H9 (cell line): Measurements from ENCODE around the gene FNDC1. TPM values are rescaled to one million over a fixed set of nuclear protein-coding genes. Genes with fewer than 3 reads are reported as not detected.

Source experiments
- DNase-seq: peaks from one replicate; pipeline ENCODE4 v3.0.0-alpha.2; 2017
- H2AFZ ChIP-seq: one replicate; pipeline ENCODE4 v1.6.1; 2013; ENCODE audit warnings: mild to moderate bottlenecking, low read length, control low read depth, moderate library complexity
- H2AK5ac ChIP-seq: 2 replicates; pipeline ENCODE4 v1.6.1; 2013; ENCODE audit warnings: low read length, control low read depth, mixed read lengths; ENCODE audit not compliant: insufficient read length
- H2BK120ac ChIP-seq: one replicate; pipeline ENCODE4 v1.6.1; 2013; ENCODE audit warnings: low read depth, mild to moderate bottlenecking, low read length, control low read depth, inconsistent platforms; ENCODE audit not compliant: poor library complexity, severe bottlenecking
- H2BK12ac ChIP-seq: 2 replicates; pipeline ENCODE4 v1.6.1; 2013; ENCODE audit warnings: low read length, control low read depth, mixed read lengths, low read depth; ENCODE audit not compliant: insufficient read length
- H2BK15ac ChIP-seq: 2 replicates; pipeline ENCODE4 v1.6.1; 2013; ENCODE audit warnings: low read depth, low read length, control low read depth
- H2BK20ac ChIP-seq: one replicate; pipeline ENCODE4 v1.6.1; 2013; ENCODE audit warnings: low read depth, mild to moderate bottlenecking, low read length, control low read depth, inconsistent platforms; ENCODE audit not compliant: poor library complexity, severe bottlenecking
- H2BK5ac ChIP-seq: 2 replicates; pipeline ENCODE4 v1.6.1; 2013; ENCODE audit warnings: low read length, control low read depth, mixed read lengths; ENCODE audit not compliant: insufficient read length
- H3K14ac ChIP-seq: 2 replicates; pipeline ENCODE4 v1.6.1; 2013; ENCODE audit warnings: low read length, control low read depth; ENCODE audit not compliant: insufficient read depth
- H3K18ac ChIP-seq: 2 replicates; pipeline ENCODE4 v1.6.1; 2013; ENCODE audit warnings: low read depth, mild to moderate bottlenecking, mixed read lengths, low read length, control low read depth; ENCODE audit not compliant: insufficient read length
- H3K23ac ChIP-seq: 2 replicates; pipeline ENCODE4 v1.6.1; 2013; ENCODE audit warnings: low read length, control low read depth, mixed read lengths, low read depth; ENCODE audit not compliant: insufficient read length
- H3K23me2 ChIP-seq: 2 replicates; pipeline ENCODE4 v1.6.1; 2013; ENCODE audit warnings: low read depth, mild to moderate bottlenecking, mixed read lengths, low read length, control low read depth; ENCODE audit not compliant: insufficient read length, poor library complexity, severe bottlenecking
- H3K27ac ChIP-seq: 2 replicates; pipeline ENCODE4 v1.5.1; 2013; ENCODE audit warnings: low read length, control low read depth, mixed read lengths, low read depth; ENCODE audit not compliant: insufficient read length
- H3K27me3 ChIP-seq: 2 replicates; pipeline ENCODE4 v1.6.1; 2013; ENCODE audit warnings: low read length, control low read depth, inconsistent platforms; ENCODE audit not compliant: insufficient read depth
- H3K4ac ChIP-seq: 2 replicates; pipeline ENCODE4 v1.6.1; 2013; ENCODE audit warnings: low read depth, mild to moderate bottlenecking, control low read depth, inconsistent platforms, low read length, moderate library complexity
- H3K4me1 ChIP-seq: 2 replicates; pipeline ENCODE4 v1.6.1; 2013; ENCODE audit warnings: low read length, control low read depth, inconsistent platforms; ENCODE audit not compliant: insufficient read depth
- H3K4me2 ChIP-seq: 2 replicates; pipeline ENCODE4 v1.6.1; 2013; ENCODE audit warnings: low read length, control low read depth, mixed read lengths; ENCODE audit not compliant: insufficient read length, insufficient read depth
- H3K56ac ChIP-seq: 2 replicates; pipeline ENCODE4 v1.6.1; 2013; ENCODE audit warnings: low read depth, mild to moderate bottlenecking, mixed read lengths, low read length, control low read depth; ENCODE audit not compliant: insufficient read length
- H3K79me1 ChIP-seq: 2 replicates; pipeline ENCODE4 v1.6.1; 2013; ENCODE audit warnings: low read depth, mild to moderate bottlenecking, moderate library complexity, low read length, control low read depth, inconsistent platforms; ENCODE audit not compliant: insufficient read depth, poor library complexity, severe bottlenecking
- H3K79me2 ChIP-seq: 2 replicates; pipeline ENCODE4 v1.6.1; 2013; ENCODE audit warnings: low read length, control low read depth, inconsistent platforms; ENCODE audit not compliant: insufficient read depth
- H3K9ac ChIP-seq: 2 replicates; pipeline ENCODE4 v1.6.1; 2013; ENCODE audit warnings: low read length, control low read depth, mixed read lengths; ENCODE audit not compliant: insufficient read length; ENCODE audit errors: extremely low read depth
- H3K9me3 ChIP-seq: one replicate; pipeline ENCODE4 v1.6.1; 2013; ENCODE audit warnings: low read depth, low read length, inconsistent platforms; ENCODE audit not compliant: control insufficient read depth
- H3T11ph ChIP-seq: one replicate; pipeline ENCODE4 v1.6.1; 2013; ENCODE audit warnings: mild to moderate bottlenecking, low read length, control low read depth, inconsistent platforms
- H4K20me1 ChIP-seq: one replicate; pipeline ENCODE4 v1.6.1; 2013; ENCODE audit not compliant: control insufficient read depth, insufficient read length, insufficient read depth
- H4K5ac ChIP-seq: 2 replicates; pipeline ENCODE4 v1.6.1; 2013; ENCODE audit warnings: low read depth, mild to moderate bottlenecking, mixed read lengths, low read length, control low read depth; ENCODE audit not compliant: insufficient read length
- H4K8ac ChIP-seq: replicated peaks from 2 replicates; pipeline ENCODE4 v1.6.1; 2013; ENCODE audit warnings: low read length, control low read depth, mixed read lengths, low read depth; ENCODE audit not compliant: insufficient read length
- H4K91ac ChIP-seq: 2 replicates; pipeline ENCODE4 v1.6.1; 2013; ENCODE audit warnings: low read depth, mild to moderate bottlenecking, moderate library complexity, mixed read lengths, low read length, control low read depth; ENCODE audit not compliant: insufficient read length
- H3K27ac Mint-ChIP-seq, 3 experiments: 2 replicates in 2 of 3; 3 replicates in 1 of 3; pipeline ENCODE4 v1.8.0; 2020 to 2021; ENCODE audit warnings: mixed read lengths in 3 of 3, mild to moderate bottlenecking in 1 of 3, moderate library complexity in 1 of 3
- H3K27me3 Mint-ChIP-seq: 2 replicates; pipeline ENCODE4 v1.8.0; 2021; ENCODE audit warnings: low read depth, mild to moderate bottlenecking, moderate library complexity, mixed read lengths
- H3K36me3 Mint-ChIP-seq, 3 experiments: 2 replicates in 2 of 3; 3 replicates in 1 of 3; pipeline ENCODE4 v1.8.0; 2020 to 2021; ENCODE audit warnings: low read depth in 3 of 3, mixed read lengths in 3 of 3; ENCODE audit not compliant: insufficient read depth in 1 of 3
- H3K4me1 Mint-ChIP-seq, 2 experiments: 2 replicates each; pipeline ENCODE4 v1.8.0; 2020; ENCODE audit warnings: mixed read lengths in 2 of 2
- H3K4me3 Mint-ChIP-seq, 2 experiments: 2 replicates in 1 of 2; 3 replicates in 1 of 2; pipeline ENCODE4 v1.8.0; 2020 to 2021; ENCODE audit warnings: mild to moderate bottlenecking in 2 of 2, mixed read lengths in 2 of 2, moderate library complexity in 1 of 2
- H3K9me3 Mint-ChIP-seq, 2 experiments: 2 replicates in 1 of 2; 3 replicates in 1 of 2; pipeline ENCODE4 v1.8.0; 2020; ENCODE audit warnings: mild to moderate bottlenecking in 2 of 2, mixed read lengths in 2 of 2, moderate library complexity in 1 of 2
- WGBS: extraction: QIAGEN DNeasy Blood & Tissue Kit; methylation state at CpG from one replicate; pipeline ENCODE4 v1.1.7; 2013; ENCODE audit warnings: missing lambda C conversion rate, low lambda C conversion rate, mixed read lengths; ENCODE audit not compliant: insufficient read length; ENCODE audit errors: extremely low coverage; 5-methylcytosine and 5-hydroxymethylcytosine counted together
- total RNA-seq: library from RNA; stranded (reverse); gene quantifications from 2 replicates; pipeline ENCODE4 v1.2.1, GENCODE V29; 2021
- TF ChIP-seq, protein P1 (sequence below): fragments of 200-600 bp; sonication (generic); conservative IDR thresholded peaks from 3 replicates; pipeline ENCODE4 v1.8.0; 2021; ENCODE audit warnings: antibody characterized with exemption, mild to moderate bottlenecking

The FNDC1 gene
- total RNA-seq, 1 experiment from 2014 or later = 0.24 TPM

DNA sequence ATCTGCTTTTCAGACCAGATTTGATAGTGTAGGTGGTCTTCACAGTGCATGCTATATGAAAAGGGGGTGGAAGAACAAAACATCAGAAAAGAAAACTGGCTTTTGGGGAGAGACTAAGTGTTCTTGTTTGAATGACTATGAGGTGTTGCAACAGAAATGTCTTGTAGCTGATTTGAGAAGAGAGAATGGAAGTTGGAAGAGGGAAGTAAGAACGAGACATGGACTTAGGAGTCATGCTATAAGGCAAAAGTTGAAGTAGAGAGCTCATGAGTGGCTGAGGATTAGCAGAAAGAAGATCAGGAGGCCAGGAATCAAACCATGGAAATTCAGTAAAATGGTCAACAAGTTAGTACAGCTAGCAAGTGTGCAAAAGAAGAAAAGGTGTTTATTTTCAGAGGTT lies 32.1 kb downstream of the FNDC1 start:
- DNase-seq = no peak

More for the DNA sequence above, 32.1 kb downstream of the FNDC1 start:
- Histone ChIP-seq H3K79me2 (no peaks in the 10 kb centered on the region), H2BK15ac (no peak overlapping the region), H4K20me1 (no peaks in the 10 kb centered on the region), H3K18ac (no peak overlapping the region), H3K79me1 (no peaks in the 10 kb centered on the region), H3K23me2 (no peaks in the 10 kb centered on the region), H3K23ac (no peak overlapping the region), H2BK5ac (no peak overlapping the region), H3K27ac (no peak overlapping the region), H4K91ac (no peak overlapping the region), H4K5ac (no peak overlapping the region), H3T11ph (no peak overlapping the region), H3K4me2 (no peak overlapping the region), H3K9me3 (no peaks in the 10 kb centered on the region), H2BK120ac (no peak overlapping the region), H3K14ac (no peak overlapping the region), H2AK5ac (no peak overlapping the region), H3K9ac (no peak overlapping the region), H3K4me1 (no peaks in the 10 kb centered on the region), H3K27me3 (no peaks in the 10 kb centered on the region), H2BK12ac (no peak overlapping the region), H2AFZ (no peak overlapping the region), H2BK20ac (no peak overlapping the region), H3K4ac (no peak overlapping the region), H4K8ac (no peak overlapping the region), H3K56ac (no peak overlapping the region)
- Mint-ChIP-seq H3K4me1 (no peaks in the 10 kb centered on the region), H3K4me3 (no peak overlapping the region), H3K27ac (no peak overlapping the region; a peak in 1 of 7 replicates), H3K9me3 (peaks cover 0 to 7% of the 10 kb centered on the region in 2 experiments; a peak in 1 of 5 replicates), H3K27me3 (peaks cover 21% of the 10 kb centered on the region), H3K36me3 (no peaks in the 10 kb centered on the region)
- WGBS = no CpG with 5 or more reads among the region's 1 CpG
- TF ChIP-seq, protein P1, sequence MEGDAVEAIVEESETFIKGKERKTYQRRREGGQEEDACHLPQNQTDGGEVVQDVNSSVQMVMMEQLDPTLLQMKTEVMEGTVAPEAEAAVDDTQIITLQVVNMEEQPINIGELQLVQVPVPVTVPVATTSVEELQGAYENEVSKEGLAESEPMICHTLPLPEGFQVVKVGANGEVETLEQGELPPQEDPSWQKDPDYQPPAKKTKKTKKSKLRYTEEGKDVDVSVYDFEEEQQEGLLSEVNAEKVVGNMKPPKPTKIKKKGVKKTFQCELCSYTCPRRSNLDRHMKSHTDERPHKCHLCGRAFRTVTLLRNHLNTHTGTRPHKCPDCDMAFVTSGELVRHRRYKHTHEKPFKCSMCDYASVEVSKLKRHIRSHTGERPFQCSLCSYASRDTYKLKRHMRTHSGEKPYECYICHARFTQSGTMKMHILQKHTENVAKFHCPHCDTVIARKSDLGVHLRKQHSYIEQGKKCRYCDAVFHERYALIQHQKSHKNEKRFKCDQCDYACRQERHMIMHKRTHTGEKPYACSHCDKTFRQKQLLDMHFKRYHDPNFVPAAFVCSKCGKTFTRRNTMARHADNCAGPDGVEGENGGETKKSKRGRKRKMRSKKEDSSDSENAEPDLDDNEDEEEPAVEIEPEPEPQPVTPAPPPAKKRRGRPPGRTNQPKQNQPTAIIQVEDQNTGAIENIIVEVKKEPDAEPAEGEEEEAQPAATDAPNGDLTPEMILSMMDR = no peak
